HG02571 (cell line): ENCODE data around the gene POLR1A.

Experiments
- ATAC-seq: cut with Tn5 transposase; IDR thresholded peaks from one replicate; pipeline ENCODE4 v1.9.1; 2021; ENCODE audit warnings: mild to moderate bottlenecking, moderate library complexity; ENCODE audit not compliant: unreplicated experiment

Gene POLR1A

DNA sequence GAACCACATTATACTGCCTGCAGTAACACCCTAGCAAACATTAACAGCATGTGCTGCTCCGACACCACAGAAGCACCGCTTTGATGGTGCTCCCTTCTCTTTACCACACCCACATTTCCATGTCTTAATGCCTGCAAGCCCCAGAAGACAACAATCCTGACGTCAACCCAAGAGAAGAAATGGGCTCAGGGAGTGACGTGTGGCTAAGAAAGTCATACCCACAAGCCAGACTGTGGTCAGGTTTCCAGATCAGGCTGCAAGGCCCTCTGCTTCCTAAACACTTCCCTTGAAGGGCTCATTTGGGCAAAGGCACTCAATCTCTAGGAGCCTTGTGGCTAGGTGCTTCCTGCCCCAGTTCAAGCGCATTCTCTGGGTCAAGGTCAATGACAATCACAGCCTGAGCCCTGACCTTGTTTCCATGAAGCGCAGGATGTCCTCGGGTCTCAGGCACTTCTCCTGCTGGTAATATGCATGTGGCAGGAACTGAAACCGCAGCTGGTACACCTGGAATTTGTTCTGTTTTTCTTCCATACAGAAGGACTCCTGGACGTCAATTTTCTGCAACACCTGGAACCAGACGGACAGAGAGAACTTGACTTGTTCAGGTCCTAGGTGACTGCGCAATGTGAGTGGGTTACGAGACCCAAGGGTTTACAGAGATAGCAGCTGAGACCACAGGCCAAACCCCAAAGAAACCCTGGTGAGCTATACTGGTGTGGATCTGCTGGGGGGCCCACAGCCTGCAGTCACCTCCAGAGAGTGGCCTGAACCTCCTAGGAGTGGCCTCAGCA is 67.2 kb downstream of the POLR1A start:
- ATAC-seq, result no peak

DNA sequence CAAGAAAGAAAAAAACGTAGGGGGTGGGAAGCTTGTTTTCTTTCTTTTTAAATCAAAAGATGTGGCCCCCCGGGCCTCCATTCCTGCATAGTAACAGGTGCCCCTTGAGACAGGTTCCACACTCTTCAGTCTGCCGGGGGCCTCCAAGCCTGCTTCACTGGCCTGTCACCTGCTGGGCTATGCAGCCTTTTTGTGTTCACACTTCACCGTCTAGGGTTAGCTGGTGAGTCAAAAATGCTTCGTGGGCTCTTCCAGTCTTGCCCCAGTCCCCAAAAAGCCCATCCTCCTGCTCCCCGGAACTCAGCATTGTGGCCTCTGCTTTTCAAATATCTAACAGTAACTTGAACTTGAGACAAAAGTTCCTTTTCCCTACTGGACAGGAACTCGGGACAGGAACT is 67.9 kb downstream of the POLR1A start:
- no peak for ATAC-seq

DNA sequence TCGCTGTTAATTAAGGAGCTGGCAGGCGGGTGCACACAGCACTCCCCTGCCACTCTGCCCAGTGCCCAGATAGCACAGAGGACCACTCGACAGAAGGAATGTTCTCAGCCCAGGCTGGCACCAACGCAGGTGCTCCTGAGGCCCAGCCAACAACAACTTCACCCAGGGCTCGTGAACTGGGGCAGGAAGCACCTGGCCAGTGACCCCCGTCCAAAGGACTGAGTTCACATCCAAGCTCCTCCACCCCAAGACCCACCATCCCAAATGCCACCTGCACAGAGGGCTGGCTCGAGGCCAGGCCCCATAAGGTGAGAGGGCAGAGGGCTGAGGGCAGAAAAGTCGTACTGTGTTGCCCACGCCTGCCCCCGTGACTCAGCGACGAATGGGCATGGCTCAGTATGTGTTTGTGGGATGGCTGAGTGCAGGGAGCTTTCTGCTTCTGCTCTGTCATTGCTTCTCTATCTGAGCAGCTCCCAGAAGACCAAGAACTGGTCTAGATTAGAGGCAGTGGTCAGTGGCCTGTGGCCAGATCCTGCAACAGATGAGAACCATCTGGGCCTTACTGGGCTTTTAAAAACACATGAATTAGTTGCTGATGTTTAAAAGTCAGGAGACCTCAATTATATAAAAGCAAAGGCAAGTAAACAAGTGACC is 68.4 kb downstream of the POLR1A start:
- no peak for ATAC-seq

DNA sequence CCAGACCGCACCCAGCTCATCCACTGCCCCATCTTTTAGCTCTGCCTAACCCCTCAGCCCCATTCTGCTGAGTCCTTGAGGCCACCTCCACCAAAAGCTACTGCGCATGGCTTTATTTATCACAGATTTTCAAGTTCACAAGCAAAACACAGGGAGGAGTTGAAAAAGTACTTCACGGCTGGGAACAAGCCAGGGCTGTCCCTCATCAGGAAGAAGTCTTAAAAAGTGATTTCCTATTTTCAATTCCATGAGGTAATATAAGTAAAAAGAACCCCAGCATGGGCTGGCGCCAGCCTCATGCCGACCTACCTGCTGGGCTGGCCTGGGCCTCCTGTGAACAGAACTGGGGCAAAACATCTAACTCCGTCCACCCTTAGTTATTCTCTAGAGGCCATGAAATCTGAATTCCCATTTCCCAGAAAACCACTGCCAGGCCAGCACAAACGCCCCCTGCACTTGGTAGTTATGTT is 69.0 kb downstream of the POLR1A start:
- no peak for ATAC-seq

DNA sequence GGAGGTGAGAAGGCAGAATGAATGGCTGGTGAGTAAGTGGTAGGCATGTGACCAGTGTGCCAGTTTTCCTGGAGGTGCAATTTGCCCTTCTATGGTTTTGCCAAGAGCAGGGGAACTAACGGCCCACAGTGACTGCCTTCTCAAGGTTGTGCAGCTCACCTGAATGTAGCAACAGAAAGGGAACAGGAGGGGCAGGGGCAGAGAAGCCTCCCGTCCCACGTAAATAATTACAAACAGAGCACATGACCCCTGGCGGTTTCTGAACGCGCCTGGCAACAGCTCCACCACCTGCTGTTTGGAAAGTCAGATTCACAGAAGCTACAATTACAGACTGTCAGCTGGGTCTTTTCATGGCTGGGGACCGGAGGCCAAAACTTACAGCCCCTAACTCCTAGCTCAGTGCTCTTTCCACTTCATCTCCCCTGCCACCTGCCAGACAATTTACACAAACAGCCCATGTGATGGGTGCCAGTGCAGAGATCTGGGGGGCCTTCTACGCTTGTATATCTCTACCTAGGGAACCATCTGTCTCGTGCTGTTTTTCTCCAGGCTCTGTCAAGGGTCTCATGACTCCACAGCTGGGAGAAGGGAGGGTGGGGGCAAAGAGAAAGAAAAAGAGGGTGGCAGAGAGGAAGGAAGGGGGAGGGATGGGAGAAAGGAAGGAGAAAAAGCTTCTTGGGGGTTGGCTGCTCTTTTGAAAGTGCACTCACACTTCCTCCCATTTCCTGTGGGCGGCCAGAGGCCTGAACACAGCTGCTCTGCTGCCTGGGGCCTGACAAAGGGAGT is 69.6 kb downstream of the POLR1A start:
- peak; percentile 81 for ATAC-seq

DNA sequence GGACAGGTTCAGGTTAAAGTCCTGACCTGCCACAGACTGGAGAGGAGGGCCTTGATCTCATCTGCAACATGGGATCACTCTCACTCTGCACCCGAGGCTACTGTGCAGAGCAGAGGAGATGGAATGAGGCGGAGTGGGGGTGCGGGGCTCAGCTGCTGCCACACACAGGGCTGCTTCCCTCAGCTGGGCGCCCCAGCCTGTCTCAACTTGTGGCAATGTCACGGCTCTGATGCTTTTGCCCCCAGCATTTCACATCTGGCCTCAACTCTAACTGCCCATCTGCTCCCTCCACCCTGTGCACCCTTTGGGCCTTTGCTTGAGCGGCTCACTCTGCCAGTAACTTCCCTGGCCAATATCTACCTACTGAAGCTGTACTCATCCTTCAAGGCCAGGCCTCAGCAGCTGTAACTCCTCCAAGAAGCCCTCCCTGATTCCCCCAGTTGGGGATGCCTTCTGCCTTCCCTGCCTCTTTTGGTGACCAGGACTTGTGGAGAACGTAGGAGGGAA is 70.3 kb downstream of the POLR1A start:
- no peak for ATAC-seq

DNA sequence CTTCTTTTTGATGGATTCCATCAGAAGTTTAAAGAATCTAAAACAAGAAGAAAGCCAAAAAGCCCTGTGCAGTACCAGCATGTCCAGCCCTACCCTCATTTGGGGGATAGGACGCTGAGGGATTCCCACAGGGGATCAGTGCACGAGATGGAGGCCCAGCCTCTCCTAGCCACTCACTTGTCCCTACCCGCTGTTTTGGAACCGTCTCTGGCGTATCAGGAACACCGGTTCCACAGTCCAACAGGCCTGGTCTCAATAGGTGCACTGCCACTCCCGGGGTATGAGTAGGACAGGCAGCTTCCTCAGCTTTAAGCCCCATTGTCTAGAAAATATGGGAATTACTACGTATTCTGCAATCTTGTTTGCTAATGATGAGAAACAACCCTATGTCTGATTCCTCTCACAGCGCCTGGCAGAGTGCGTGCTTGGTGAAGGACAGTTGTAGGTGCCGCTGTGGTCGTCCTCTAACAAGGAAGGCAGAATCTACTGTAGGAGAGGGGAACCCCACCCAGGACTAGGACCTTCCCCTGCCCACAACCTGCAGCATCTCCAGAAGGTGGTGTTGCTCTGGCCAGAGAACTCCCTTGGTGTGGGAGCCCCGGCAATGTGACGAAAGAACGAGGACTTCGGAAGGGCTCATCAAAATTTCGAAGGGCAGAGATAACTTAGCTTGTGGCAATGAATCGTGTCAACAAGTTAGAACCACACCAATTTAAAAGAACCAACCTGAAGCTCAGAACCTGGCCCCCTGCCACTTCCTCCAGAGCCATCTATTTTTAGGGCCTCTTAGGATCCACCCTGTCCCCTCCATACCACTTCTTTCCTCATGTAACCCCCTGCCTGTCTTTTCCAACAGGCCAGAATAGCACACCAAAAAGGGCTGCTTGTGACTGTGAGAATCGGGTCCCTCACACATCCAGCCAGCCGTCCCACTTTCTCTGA is 71.7 kb downstream of the POLR1A start:
- ATAC-seq, result no peak

DNA sequence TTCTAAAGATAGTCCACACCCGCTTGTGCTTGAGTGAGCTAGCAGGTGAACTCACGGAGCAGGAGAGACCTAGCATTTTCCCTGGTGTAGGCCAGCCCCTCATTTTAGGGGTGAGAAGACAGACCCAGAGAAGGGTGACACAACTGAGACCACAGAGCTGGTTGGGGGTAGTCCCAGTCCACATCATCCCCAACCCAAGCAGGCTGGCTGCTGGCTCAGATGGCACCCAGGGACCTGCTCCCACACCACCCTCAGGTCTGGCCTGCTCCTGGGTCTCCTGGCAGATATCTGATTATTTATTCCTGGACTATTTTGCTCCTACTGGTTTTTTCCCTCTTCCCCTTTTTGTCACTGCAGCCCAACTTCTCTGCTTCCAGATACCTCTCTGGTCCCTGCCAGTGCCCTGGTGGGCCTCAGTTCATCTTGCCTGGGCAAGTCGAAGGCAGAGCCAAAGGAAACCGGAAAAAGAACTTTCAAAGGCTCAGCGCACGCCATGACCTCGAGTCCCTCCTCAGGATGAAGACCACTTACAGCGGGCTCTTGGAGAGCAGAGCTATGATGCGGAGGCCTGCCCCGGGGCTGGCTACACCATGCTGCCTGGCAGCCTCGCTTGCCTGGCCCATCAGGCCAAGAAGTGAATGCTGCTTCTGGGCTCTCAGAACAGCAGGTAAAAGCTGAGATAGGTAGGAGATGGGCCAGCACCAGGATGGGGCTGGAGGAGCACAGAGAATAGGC is 72.7 kb downstream of the POLR1A start:
- ATAC-seq, result no peak

DNA sequence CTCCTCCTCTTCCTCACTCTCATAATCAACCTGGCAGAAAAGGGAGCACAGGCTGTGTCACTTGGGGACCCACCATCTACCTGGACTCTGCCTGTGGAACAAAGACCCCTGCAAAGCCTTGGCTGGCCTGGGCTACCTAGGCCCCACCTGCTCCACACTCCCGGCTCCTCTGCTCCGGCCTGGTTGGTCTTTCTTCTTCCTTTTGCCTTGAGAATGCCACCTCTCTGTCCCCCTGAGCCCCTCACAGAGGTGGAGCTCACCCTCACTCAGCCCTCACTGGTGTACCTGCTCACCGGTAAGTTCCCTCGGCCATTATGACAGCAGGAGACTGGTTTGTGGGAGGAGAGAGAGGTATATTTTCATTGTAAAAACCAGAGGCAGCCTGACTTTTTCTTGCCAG is 74.1 kb downstream of the POLR1A start:
- no peak for ATAC-seq

DNA sequence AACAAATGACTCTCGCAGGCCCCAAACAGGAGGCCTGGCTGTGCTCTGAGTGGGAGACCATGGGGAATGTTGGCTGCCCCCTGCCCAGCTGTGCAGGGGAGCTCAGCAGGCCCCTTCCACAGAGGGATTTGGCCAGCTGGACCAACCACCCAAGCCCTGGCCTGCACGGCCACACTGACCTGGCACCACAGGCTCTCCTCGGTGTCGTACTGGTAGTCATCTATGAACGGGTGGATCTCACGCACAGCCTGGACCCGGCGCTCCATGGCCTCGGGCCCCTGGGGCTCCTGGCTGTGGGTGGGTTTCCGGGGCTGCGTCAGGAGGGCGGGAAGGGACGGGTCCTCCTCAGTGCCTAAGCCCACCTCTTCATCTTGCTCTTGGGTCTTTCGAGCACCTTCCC is 74.5 kb downstream of the POLR1A start:
- ATAC-seq, result no peak

DNA sequence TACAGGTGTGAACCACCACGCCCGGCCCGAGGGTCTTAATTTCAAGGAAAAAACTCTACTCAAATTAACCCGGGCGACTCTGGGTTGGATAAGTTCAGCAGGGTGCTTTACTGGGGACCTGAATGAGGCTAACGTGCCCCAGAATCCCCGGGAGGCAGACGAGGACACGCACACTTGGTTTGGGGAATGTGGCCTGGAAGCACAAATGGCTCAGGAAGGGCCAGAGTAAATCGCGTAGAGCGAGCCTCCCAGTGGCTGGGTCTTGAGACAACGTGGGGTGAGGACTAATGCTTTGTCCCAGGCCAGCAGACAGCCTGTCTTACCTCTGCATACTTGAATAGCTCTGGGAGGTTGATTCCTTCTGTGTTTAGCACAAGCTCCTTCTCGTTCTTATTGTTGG is 75.8 kb downstream of the POLR1A start:
- no peak for ATAC-seq

DNA sequence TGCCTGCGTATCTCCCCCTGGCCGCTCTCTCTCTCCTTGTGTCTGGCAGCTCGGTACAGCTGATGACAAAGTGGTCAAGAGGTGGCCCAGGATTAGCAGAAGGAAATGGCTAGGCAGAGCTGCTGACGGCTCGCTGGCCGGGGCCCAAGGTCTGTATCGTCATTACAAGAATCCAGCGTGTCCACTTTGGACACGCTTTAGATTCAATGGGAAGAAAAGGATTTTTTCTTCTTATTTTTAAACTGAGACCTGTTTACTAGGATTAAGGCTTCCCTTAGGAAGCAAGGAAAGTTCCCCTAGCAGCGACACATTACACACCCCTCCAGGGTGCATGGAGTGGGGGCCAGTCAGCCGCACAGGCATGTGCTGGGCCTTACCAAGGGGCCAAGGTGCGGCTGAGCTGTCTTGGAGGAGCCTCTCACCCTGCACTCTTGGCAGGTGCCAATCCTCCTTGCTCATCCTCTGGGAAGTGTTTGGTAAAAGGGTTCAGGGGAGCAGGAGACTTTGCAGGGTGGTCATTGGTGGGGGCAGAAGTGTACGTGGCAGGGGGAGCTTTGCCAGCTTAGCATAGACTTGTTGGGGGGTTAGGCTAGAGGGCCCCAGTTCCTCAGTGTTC is 76.8 kb downstream of the POLR1A start:
- no peak for ATAC-seq

DNA sequence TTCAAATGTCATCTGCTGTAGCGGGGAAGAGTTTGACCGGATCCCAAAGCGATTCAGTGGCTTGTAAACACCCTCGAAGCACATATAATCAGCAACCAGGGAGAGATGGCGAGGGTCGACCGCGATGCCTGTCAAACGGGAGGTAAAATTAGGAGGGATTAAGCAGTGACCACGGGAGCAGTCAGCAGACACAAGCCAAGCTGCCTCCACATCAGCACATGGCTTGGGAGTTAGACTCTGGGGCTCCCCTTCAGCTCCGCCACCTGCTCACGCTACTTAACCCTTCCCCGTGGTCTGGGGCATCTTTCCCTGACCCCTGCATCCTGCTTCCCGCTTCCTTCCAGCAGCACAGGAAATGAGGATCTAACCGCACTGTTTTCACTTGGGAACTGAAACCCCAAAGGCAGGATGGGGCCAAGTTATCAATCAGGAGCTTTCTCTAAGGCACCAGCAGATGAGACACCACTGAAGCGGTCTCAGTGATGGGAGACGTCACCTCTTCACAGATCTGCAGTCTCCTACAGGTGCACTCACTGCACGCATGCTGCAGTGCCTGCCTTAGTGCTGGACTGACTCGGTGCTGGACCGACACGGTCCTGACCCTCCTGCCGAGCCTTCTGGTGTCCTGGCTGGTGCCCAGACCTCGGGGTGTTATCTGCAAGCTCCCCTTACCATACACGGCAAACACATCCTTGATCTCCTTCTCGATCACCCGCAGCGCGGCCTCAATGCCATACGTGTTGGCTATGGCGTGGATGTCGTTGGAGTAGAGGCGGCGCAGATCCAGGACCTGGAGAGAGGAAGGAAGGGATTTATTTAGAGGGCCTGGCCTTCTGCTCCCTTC is 77.5 kb downstream of the POLR1A start:
- ATAC-seq, result no peak

DNA sequence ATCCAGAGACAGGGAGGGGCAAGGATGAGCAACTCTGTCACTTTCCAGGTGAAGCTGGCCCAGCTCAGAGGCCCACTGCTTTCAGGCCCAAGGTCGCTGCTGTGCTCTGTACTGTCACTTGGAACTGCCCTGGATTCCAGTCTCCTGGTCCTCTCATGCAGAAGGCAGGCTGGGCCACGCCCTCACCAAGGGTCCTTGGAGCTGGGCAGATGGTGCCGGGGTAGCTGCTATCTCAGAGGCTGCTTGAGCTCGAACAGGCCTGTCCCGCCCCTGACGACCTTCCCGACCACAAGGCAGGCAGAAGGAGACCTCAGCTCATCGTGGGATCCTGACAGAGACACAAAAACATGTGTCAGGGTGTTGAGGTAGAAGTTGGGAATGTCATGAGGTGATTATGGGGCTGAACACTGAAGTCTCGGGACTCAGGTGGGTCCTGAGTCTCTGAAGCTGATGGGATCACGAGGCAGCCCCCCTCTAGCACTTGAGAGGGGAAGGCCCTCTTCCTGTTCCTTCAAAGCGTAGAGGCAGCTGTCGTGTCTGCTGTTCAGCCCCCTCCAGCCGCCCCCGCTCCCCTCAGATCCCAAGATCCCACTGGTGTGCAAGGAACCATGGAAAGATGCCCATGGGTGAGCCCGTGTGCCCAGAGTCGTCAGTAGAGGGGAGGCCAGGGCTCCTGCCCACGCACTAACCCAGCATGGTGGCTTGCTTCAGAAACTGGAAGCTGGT is 78.3 kb downstream of the POLR1A start:
- no peak for ATAC-seq

DNA sequence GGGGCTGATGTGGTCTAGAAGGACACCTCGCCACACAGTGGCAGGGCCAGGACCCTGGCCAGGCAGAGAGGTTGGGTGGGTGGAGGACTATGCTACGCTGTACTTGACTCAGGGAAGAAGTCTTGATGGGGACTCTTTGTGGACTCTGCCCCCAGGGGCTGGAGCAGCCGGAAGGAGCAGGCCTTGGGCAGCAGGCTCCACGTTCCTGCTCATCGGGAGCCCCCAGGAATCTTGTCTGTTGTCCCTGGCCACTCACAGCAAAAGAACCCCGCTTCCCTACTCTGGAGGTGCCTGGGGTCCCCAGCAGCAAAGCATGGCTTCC is 79.0 kb downstream of the POLR1A start:
- no peak for ATAC-seq

DNA sequence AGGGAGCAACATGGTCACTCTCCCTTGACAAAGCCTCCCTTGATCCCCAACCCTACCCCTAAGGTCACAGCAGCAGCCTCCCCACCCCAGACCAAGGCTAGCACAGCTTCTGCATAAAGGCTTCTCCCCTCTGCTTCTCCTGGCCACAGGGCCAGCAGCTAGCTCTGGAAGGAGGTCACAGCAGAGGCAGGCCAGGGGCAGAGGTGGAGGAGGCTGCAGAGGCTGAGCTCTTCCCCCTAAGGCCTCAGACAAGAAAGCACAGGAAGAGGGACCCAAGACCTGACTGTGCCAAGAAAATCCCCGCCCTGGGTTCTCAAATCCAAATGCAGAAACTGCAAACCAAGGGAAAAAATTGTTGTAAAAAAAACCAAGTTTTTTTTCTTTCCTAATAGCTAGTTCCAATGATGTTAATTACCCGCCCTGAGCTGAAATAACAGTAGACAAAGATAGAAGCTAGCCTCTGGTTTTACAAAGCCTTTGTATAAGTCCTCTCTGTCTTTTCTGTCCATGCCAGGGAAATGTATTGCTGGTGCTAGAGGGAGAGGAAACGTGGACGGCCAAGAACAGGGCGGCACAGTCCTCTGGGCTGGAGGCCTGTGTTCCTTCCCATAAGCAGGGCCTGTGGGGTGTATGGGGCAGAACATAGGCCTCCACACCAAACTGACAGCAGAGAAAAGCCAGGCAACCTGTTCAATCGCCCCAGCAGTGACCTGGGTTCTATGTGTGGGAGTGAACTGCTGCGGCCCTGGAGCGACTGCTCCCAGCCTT is 79.5 kb downstream of the POLR1A start:
- ATAC-seq, result no peak

DNA sequence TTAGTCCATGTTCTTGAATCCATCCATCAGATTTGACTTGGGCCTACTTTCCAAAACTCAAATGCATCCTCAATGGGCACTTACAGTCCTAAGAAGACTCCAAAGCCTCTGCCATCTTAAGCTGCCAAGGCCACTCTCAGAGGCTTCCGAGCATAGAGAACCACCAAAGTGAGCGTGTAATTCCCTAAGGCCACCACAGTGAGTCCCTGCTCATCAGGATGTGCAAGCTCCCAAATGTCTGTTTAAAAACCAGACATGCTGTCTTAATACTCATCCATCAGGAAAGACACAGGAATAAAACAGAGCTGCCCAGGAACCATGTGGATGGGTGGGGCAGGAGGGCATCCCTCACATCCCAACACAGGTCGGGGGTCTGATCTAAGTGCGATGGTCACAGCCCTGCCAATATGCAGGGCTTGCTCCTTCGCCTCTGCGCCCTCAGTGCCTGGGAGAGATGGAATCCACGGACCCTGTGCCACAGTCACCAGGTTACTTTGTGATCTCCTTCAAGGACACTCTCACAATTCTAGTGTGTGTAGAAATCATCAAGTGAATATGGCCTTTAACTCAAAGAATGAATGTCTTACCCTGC is 80.4 kb downstream of the POLR1A start:
- no peak for ATAC-seq
